Activated naive CD4-positive, alpha-beta T cell treated with anti-CD3 and anti-CD28 coated beads, Interleukin-2, amount 50 U/mL, for 72 hours (primary cell): ENCODE data around the gene HAVCR1. TPM values are rescaled to one million over a fixed set of nuclear protein-coding genes. Genes with fewer than 3 reads are reported as not detected.
"Not testable (repeated sequence)": the region's sequence is repeated elsewhere in the genome, so short reads cannot be mapped to it uniquely, and the experiment has no call there.

Source experiments
- ATAC-seq, 2 donors: fragments of 150-1000 bp; cut with Tn5 transposase; 2 replicates each; pipeline ENCODE4 v1.10.0; 2021; ENCODE audit warnings: mild to moderate bottlenecking in 2 of 2, moderate library complexity in 2 of 2
- DNase-seq, 2 donors: peaks; one replicate each; pipeline ENCODE4 v3.0.0; 2021 to 2022; ENCODE audit warnings: low spot score in 2 of 2
- H3K27ac Mint-ChIP-seq, 2 donors: one replicate each; pipeline ENCODE4 v1.8.0; 2022; ENCODE audit warnings: mild to moderate bottlenecking in 2 of 2, mixed read lengths in 2 of 2
- H3K36me3 Mint-ChIP-seq, 2 donors: one replicate each; pipeline ENCODE4 v1.8.0; 2022; ENCODE audit warnings: mixed read lengths in 2 of 2
- H3K9me3 Mint-ChIP-seq, 2 donors: one replicate each; pipeline ENCODE4 v1.8.0; 2022; ENCODE audit warnings: mixed read lengths in 2 of 2
- total RNA-seq, 2 donors: library from RNA; stranded (reverse); gene quantifications; one replicate each; pipeline ENCODE4 v1.2.3, GENCODE V29; 2022

The HAVCR1 gene
- total RNA-seq, 2 donors from 2014 or later = 0.72 to 0.96 TPM

GRCh38 chr5:157026789-157027424, 32.0 kb downstream of the HAVCR1 start:
- ATAC-seq (no peak), DNase-seq (no peak)
- Mint-ChIP-seq H3K9me3 (peaks cover 5% of the 10 kb centered on the region in 2 donors), H3K36me3 (peaks cover 10 to 18% of the 10 kb centered on the region in 2 donors), H3K27ac (peak overlapping the region in 1 of 2 donors; percentile 91)

- Mint-ChIP-seq H3K27ac (peak overlapping the region; percentile 76 to 91), H3K9me3 (peaks cover 5% of the 10 kb centered on the region in 2 donors)
Observed at GRCh38 chr5:157025093-157025698, 33.7 kb downstream of the HAVCR1 start.

GRCh38 chr5:157024208-157024959, 34.5 kb downstream of the HAVCR1 start:
- peak overlapping the region; percentile 76 to 91 for H3K27ac Mint-ChIP-seq
- no peak for DNase-seq
- peaks cover 10 to 18% of the 10 kb centered on the region in 2 donors for H3K36me3 Mint-ChIP-seq
- H3K9me3 Mint-ChIP-seq = peaks cover 5% of the 10 kb centered on the region in 2 donors
- ATAC-seq = no peak

More at GRCh38 chr5:157025093-157025698, 33.7 kb downstream of the HAVCR1 start:
- ATAC-seq (peak; percentile 97 to 98), DNase-seq (peak; percentile 68 to 85)
- H3K36me3 Mint-ChIP-seq = peaks cover 10 to 18% of the 10 kb centered on the region in 2 donors

GRCh38 chr5:157022024-157022423, 36.9 kb downstream of the HAVCR1 start:
- ATAC-seq = no peak
- no peak for DNase-seq
- Mint-ChIP-seq H3K36me3 (peaks cover 18 to 29% of the 10 kb centered on the region in 2 donors), H3K9me3 (peaks cover 11 to 13% of the 10 kb centered on the region in 2 donors), H3K27ac (peak overlapping the region; percentile 4 to 14)

- ATAC-seq (no peak), DNase-seq (no peak)
- peaks cover 11 to 13% of the 10 kb centered on the region in 2 donors for H3K9me3 Mint-ChIP-seq
- H3K36me3 Mint-ChIP-seq = peaks cover 18 to 38% of the 10 kb centered on the region in 2 donors
- H3K27ac Mint-ChIP-seq = peak overlapping the region in 1 of 2 donors; percentile 75
Observed at GRCh38 chr5:157020511-157021222, 38.2 kb downstream of the HAVCR1 start.

GRCh38 chr5:157020002-157020401, 38.9 kb downstream of the HAVCR1 start:
- H3K27ac Mint-ChIP-seq = peak overlapping the region in 1 of 2 donors; percentile 75
- DNase-seq (no peak), ATAC-seq (peak in 1 of 2 donors; percentile 34)
- peaks cover 8 to 13% of the 10 kb centered on the region in 2 donors for H3K9me3 Mint-ChIP-seq
- H3K36me3 Mint-ChIP-seq = peaks cover 13 to 38% of the 10 kb centered on the region in 2 donors

GRCh38 chr5:157014143-157014542, 44.8 kb downstream of the HAVCR1 start:
- H3K27ac Mint-ChIP-seq, ATAC-seq, DNase-seq: not testable (repeated sequence)
- Mint-ChIP-seq H3K9me3 (peaks cover 13 to 16% of the 10 kb centered on the region in 2 donors), H3K36me3 (peaks cover 19 to 38% of the 10 kb centered on the region in 2 donors)

- DNase-seq = no peak
- Mint-ChIP-seq H3K36me3 (peaks cover 7 to 41% of the 10 kb centered on the region in 2 donors), H3K9me3 (peaks cover 6 to 22% of the 10 kb centered on the region in 2 donors), H3K27ac (no peak overlapping the region)
- no peak for ATAC-seq
Observed at GRCh38 chr5:157006262-157006661, 52.7 kb downstream of the HAVCR1 start.

GRCh38 chr5:157004893-157005551, 53.9 kb downstream of the HAVCR1 start:
- peaks cover 10 to 23% of the 10 kb centered on the region in 2 donors for H3K9me3 Mint-ChIP-seq
- peaks cover 14 to 50% of the 10 kb centered on the region in 2 donors for H3K36me3 Mint-ChIP-seq
- DNase-seq = peak in 1 of 2 donors; percentile 10
- peak; percentile 87 to 94 for ATAC-seq
- H3K27ac Mint-ChIP-seq = no peak overlapping the region

- Mint-ChIP-seq H3K27ac (peak overlapping the region in 1 of 2 donors; percentile 35), H3K36me3 (peaks cover 8 to 10% of the 10 kb centered on the region in 2 donors), H3K9me3 (peaks cover 5 to 7% of the 10 kb centered on the region in 2 donors)
- DNase-seq (no peak), ATAC-seq (no peak)
Observed at GRCh38 chr5:156991714-156992113, 67.2 kb downstream of the HAVCR1 start.

GRCh38 chr5:156984064-156984463, 74.9 kb downstream of the HAVCR1 start:
- Mint-ChIP-seq H3K27ac (no peak overlapping the region), H3K9me3 (peaks cover 5 to 7% of the 10 kb centered on the region in 2 donors), H3K36me3 (peaks cover 10 to 26% of the 10 kb centered on the region in 2 donors)
- ATAC-seq (no peak), DNase-seq (no peak)

- DNase-seq (no peak), ATAC-seq (no peak)
- Mint-ChIP-seq H3K9me3 (no peaks in the 10 kb centered on the region), H3K36me3 (peaks cover 0 to 16% of the 10 kb centered on the region in 2 donors), H3K27ac (no peak overlapping the region)
Observed at GRCh38 chr5:156981481-156981880, 77.4 kb downstream of the HAVCR1 start.

Other genes with a start within 250 kb of the HAVCR1 start
- gene PPP1R2B, start 208.8 kb downstream of the HAVCR1 start, total RNA-seq = under 1 TPM; 0.57 to 0.72 TPM
- 10 to 100 TPM in 1 of 2 donors, 1 to 10 TPM in 1; 8.4 to 12.3 TPM for gene TIMD4, start 95.9 kb downstream of the HAVCR1 start, total RNA-seq
- gene HAVCR2, start 49.9 kb upstream of the HAVCR1 start, total RNA-seq = 10 to 100 TPM; 34.4 to 52.2 TPM
- gene MED7, start 83.7 kb upstream of the HAVCR1 start, total RNA-seq = 10 to 100 TPM; 16.9 to 21.7 TPM
- under 1 TPM; 0.46 to 0.47 TPM for gene GARIN3, start 107.1 kb upstream of the HAVCR1 start, total RNA-seq
- 100 to 1,000 TPM; 203 to 308 TPM for gene ITK, start 121.7 kb upstream of the HAVCR1 start, total RNA-seq
- gene CYFIP2, start 207.0 kb upstream of the HAVCR1 start, total RNA-seq = 100 to 1,000 TPM; 335 to 493 TPM